PC-9 (cell line): ENCODE measurements around the gene GOLT1A. TPM values are rescaled to one million over a fixed set of nuclear protein-coding genes. Genes with fewer than 3 reads are reported as not detected.

Source experiments
- BruUV-seq: library from RNA; stranded (reverse); fragments of 400-500 nt; replicated peaks from 2 replicates; lab custom pipeline; 2021; lab: Mats Ljungman, UMichigan
- CTCF ChIA-PET: fragments of 300-600 bp; sonication (Branson Sonifier 250); formaldehyde crosslinking; loops from one replicate; lab custom pipeline; 2022; ENCODE audit warnings: antibody characterized with exemption; lab: Charles Lee
- POLR2A ChIA-PET: fragments of 300-600 bp; sonication (Branson Sonifier 250); formaldehyde crosslinking; loops from one replicate; lab custom pipeline; 2022; ENCODE audit warnings: antibody characterized with exemption; ENCODE audit not compliant: unreplicated experiment; lab: Charles Lee
- DNase-seq, 2 experiments: peaks; one replicate each; pipeline versions ENCODE4 v3.0.0 to v3.0.0-alpha.2; 2015 to 2022; ENCODE audit warnings: mixed read lengths in 1 of 2
- H2AFZ ChIP-seq: fragments of 200-600 bp; sonication (generic); 2 replicates; pipeline ENCODE4 v1.8.1; 2017; ENCODE audit warnings: antibody characterized with exemption
- H3F3A ChIP-seq: fragments of 200-600 bp; sonication (generic); 2 replicates; pipeline ENCODE4 v1.8.1; 2017; ENCODE audit warnings: antibody characterized with exemption, mild to moderate bottlenecking, low read depth; ENCODE audit not compliant: insufficient read depth
- H3K27ac ChIP-seq: fragments of 200-600 bp; sonication (generic); 2 replicates; pipeline ENCODE4 v1.6.1; 2016; ENCODE audit warnings: mixed run types
- H3K27me3 ChIP-seq: fragments of 200-600 bp; sonication (generic); 2 replicates; pipeline ENCODE4 v1.6.1; 2016; ENCODE audit warnings: low read depth, mixed run types; ENCODE audit not compliant: insufficient read depth
- H3K36me3 ChIP-seq: fragments of 200-600 bp; sonication (generic); 2 replicates; pipeline ENCODE4 v1.6.1; 2016; ENCODE audit warnings: low read depth, mixed run types
- H3K4me1 ChIP-seq: fragments of 200-600 bp; sonication (generic); replicated peaks from 2 replicates; pipeline ENCODE4 v1.6.1; 2016; ENCODE audit warnings: mixed run types; ENCODE audit not compliant: insufficient read depth
- H3K4me2 ChIP-seq: fragments of 200-600 bp; sonication (generic); 2 replicates; pipeline ENCODE4 v1.6.1; 2017; ENCODE audit warnings: mixed run types
- H3K4me3 ChIP-seq: fragments of 200-600 bp; sonication (generic); 2 replicates; pipeline ENCODE4 v1.6.1; 2016; ENCODE audit warnings: mixed run types
- H3K79me2 ChIP-seq: fragments of 200-600 bp; sonication (generic); 2 replicates; pipeline ENCODE4 v1.6.1; 2017; ENCODE audit warnings: low read depth, mixed run types
- H3K9me2 ChIP-seq: fragments of 200-600 bp; sonication (generic); 2 replicates; pipeline ENCODE4 v1.8.1; 2017; ENCODE audit warnings: mild to moderate bottlenecking; ENCODE audit not compliant: insufficient read depth
- H3K9me3 ChIP-seq: fragments of 200-600 bp; sonication (generic); 2 replicates; pipeline ENCODE4 v1.8.1; 2016; ENCODE audit warnings: low read depth; ENCODE audit not compliant: insufficient read depth
- H4K20me1 ChIP-seq: fragments of 200-600 bp; sonication (generic); 2 replicates; pipeline ENCODE4 v1.8.1; 2017; ENCODE audit not compliant: insufficient read depth
- CTCF ChIP-seq: fragments of 200-600 bp; sonication (generic); conservative IDR thresholded peaks from 2 replicates; pipeline ENCODE4 v1.6.1; 2017; ENCODE audit warnings: mixed run types, antibody characterized with exemption, mild to moderate bottlenecking, moderate library complexity
- EZH2 ChIP-seq: fragments of 200-600 bp; sonication (generic); IDR thresholded peaks from 2 replicates; pipeline ENCODE4 v1.8.0; 2017; ENCODE audit warnings: antibody characterized with exemption, low read depth
- intact Hi-C: fragments of 100-400 bp; cut with micrococcal nuclease; formaldehyde crosslinking; loops from one replicate; pipeline ENCODE4 v1.10.0; 2022; ENCODE audit not compliant: unreplicated experiment
- total RNA-seq: library from RNA; stranded (reverse); gene quantifications from 2 replicates; pipeline ENCODE4 v1.2.3, GENCODE V29; 2021

Gene GOLT1A
- total RNA-seq, 1 experiment from 2014 or later = 18.7 TPM

- no peak for DNase-seq
- Histone ChIP-seq H2AFZ (no peak overlapping the region), H3K27ac (peak overlapping the region; percentile 82), H3K4me2 (peak overlapping the region; percentile 18; the same call in 1 of the 2 replicates), H3K4me3 (no peak overlapping the region), H3K79me2 (0 out of 2 replicates have a peak, but pooled peaks cover 13% of the 10 kb centered on the region), H4K20me1 (no peaks in the 10 kb centered on the region), H3K9me2 (no peaks in the 10 kb centered on the region), H3F3A (peaks cover 47% of the 10 kb centered on the region), H3K36me3 (peaks cover 39% of the 10 kb centered on the region), H3K4me1 (peaks cover 37% of the 10 kb centered on the region), H3K9me3 (no peaks in the 10 kb centered on the region), H3K27me3 (no peaks in the 10 kb centered on the region)
- POLR2A ChIA-PET = no interaction called here
- BruUV-seq = no TSS peak
- intact Hi-C loops = loop anchor here (2.0 kb wide), 1 partner anchor 67 kb away; no protein-coding TSS in a partner anchor
- TF ChIP-seq CTCF (no peak), EZH2 (no peak)
- CTCF ChIA-PET = no interaction called here
Observed at GRCh38 chr1:204227996-204228785, 14.4 kb upstream of the GOLT1A start.

GRCh38 chr1:204227351-204227750 is 13.6 kb upstream of the GOLT1A start:
- TF ChIP-seq CTCF (no peak), EZH2 (no peak)
- Histone ChIP-seq H3K9me3 (no peaks in the 10 kb centered on the region), H2AFZ (no peak overlapping the region), H3K79me2 (0 out of 2 replicates have a peak, but pooled peaks cover 13% of the 10 kb centered on the region), H3K4me2 (peak overlapping the region; percentile 65), H3K4me1 (peaks cover 37% of the 10 kb centered on the region), H3K4me3 (no peak overlapping the region), H3F3A (peaks cover 47% of the 10 kb centered on the region), H3K27me3 (no peaks in the 10 kb centered on the region), H3K36me3 (peaks cover 42% of the 10 kb centered on the region), H3K9me2 (no peaks in the 10 kb centered on the region), H3K27ac (peak overlapping the region; percentile 82), H4K20me1 (no peaks in the 10 kb centered on the region)
- DNase-seq = no peak
- intact Hi-C loops = loop anchor here (2.0 kb wide), 1 partner anchor 67 kb away; no protein-coding TSS in a partner anchor
- BruUV-seq = no TSS peak
- ChIA-PET POLR2A (no interaction called here), CTCF (no interaction called here)

GRCh38 chr1:204225841-204226735 is 12.3 kb upstream of the GOLT1A start:
- peak; percentile 74 to 90 for DNase-seq
- H3F3A ChIP-seq = peaks cover 44% of the 10 kb centered on the region
- no peaks in the 10 kb centered on the region for H3K27me3 ChIP-seq
- ChIA-PET POLR2A (interaction anchor here (0.6 kb wide), 2 partner anchors 9 to 221 kb away, joined by 3 to 5 read pairs; no protein-coding TSS in a partner anchor), CTCF (no interaction called here)
- no TSS peak for BruUV-seq
- H3K4me2 ChIP-seq = peak overlapping the region; percentile 65
- H3K4me3 ChIP-seq = peak overlapping the region; percentile 27; the same call in 1 of the 2 replicates
- H3K9me3 ChIP-seq = no peaks in the 10 kb centered on the region
- H2AFZ ChIP-seq = no peak overlapping the region
- intact Hi-C loops = loop anchor here (1.0 to 2.0 kb wide), 2 partner anchors 12 to 69 kb away; no protein-coding TSS in a partner anchor
- 0 out of 2 replicates have a peak, but pooled peaks cover 13% of the 10 kb centered on the region for H3K79me2 ChIP-seq
- peak overlapping the region; percentile 82 for H3K27ac ChIP-seq
- TF ChIP-seq CTCF (no peak), EZH2 (no peak)
- peaks cover 37% of the 10 kb centered on the region for H3K4me1 ChIP-seq
- peaks cover 35% of the 10 kb centered on the region for H3K36me3 ChIP-seq
- no peaks in the 10 kb centered on the region for H4K20me1 ChIP-seq
- H3K9me2 ChIP-seq = no peaks in the 10 kb centered on the region
